IPS-NIHi11 (cell line): Measurements from ENCODE around the gene PSAPL1.

Experiments
- DNase-seq: peaks from one replicate; pipeline ENCODE4 v3.0.0; 2012; ENCODE audit warnings: mixed read lengths, low spot score

The PSAPL1 gene

DNA sequence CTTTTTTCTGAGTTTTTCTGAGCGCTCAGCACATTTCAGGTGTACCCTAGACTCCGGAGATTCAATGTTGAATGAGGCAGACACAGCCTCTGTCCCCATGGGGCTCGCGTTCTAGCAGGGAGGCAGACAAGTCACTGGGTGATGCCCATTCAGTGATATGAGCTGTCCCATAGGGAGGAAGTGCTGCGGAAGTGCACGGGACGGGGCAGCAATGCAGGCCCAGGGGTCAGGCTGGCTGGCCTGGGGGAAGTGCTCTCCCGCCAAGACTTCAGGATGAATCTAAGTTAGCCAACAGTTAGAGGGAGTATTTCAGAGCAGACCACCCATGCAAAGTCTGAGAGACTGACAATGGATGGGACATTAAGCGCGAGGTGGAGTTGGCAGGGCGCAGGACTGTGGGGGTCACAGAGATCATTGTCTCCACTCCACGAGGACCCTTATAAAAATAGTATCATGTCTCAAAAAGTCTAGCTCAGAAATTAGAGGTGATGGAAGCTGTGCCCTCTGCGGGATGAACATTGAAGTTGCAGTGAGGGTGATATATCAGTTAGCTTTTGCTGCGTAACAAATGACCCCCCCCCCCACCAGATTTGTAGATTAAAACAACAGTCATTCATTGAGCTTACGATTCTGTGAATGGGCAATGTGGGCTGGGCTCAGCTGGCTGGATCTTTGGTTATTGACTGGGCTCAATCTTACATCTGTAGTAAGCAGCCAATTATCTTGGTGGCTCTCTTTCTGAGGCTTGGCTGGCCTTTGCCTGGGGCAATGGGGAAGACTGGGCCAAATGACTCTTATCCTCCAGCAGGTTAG lies 16.4 kb downstream of the PSAPL1 start:
- DNase-seq = no peak

DNA sequence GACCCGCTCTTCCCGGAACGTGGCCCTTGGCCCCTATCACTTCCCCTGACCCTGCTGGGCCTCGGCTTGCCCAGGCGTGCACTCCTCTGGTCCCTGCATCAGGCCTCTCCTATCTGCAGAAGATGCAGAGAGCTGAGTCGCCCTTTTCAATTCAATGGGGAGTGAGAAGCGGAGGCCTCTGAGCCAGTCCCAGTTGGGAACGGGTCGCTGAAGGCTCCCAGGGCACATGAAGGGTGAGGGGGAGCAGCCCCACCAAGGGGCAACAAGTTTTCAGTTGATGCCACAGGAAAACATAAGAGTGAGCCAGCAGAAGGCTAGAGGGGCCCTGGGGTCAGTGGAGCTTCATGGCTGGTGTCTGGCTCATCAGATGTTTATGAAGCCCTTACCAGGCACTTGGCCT lies 17.1 kb downstream of the PSAPL1 start:
- DNase-seq = no peak

DNA sequence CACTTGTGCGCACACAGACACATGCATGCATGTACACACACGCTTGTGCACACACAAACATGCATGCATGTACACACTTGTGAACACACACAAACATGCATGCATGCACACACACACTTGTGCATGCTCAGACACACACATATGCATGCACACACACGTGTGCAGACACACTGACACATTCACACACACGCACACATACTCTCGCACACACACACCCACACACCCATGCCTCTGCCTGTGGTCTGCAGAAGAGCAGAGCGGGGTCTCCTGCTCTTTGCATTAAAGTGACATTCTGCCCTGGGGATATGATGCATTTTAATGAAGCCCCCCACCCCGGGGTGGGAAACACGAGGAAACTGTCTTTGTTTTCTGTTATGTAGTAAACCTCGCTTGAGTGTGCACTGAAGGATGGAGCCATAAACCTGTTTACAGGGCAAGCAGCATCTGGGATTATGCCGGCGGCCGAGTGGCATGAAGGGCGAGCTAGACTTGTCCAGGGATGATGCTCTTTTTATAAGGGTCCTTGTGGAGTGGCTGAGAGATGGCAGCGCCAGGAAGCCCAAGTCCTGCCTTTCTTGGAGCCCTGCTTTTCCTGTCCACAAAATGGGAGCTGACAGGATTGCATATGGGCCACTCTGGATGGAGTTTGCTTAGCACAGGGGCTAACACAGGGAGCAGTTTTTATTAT lies 17.8 kb downstream of the PSAPL1 start:
- no peak for DNase-seq

DNA sequence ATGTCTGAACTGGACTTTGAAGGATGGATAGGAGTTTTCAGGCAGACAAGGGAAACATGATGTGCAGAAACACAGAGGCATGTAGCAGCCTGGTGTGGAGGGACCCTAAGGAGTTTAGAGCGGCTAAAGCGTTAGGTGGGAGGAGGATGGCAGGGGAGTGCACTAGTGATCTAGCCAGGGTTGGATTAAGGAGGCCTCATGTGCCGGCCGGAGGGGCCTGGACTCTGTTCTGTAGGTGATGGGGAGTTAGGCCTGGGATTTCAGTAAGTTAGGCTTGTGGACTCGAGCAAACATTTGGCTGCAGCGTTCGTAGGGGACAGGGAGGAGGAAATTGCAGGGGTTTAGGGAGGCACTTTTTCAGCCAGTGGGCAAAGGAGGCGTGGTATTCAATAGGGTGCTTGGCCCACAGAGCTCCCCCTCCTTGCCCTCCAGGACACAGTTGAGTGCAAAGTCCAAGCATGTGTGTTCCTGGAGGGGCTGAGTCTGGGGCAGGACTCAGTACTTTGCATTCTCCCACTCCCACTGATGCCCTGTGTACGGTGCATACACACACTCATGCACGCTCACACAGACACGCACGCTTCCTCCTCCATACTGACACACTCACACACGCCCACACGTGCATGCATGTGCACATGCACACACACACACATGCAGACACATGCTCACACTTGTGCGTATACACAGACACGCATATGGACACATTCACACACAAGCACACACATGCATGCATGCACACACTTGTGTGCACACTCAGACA lies 18.6 kb downstream of the PSAPL1 start:
- no peak for DNase-seq

DNA sequence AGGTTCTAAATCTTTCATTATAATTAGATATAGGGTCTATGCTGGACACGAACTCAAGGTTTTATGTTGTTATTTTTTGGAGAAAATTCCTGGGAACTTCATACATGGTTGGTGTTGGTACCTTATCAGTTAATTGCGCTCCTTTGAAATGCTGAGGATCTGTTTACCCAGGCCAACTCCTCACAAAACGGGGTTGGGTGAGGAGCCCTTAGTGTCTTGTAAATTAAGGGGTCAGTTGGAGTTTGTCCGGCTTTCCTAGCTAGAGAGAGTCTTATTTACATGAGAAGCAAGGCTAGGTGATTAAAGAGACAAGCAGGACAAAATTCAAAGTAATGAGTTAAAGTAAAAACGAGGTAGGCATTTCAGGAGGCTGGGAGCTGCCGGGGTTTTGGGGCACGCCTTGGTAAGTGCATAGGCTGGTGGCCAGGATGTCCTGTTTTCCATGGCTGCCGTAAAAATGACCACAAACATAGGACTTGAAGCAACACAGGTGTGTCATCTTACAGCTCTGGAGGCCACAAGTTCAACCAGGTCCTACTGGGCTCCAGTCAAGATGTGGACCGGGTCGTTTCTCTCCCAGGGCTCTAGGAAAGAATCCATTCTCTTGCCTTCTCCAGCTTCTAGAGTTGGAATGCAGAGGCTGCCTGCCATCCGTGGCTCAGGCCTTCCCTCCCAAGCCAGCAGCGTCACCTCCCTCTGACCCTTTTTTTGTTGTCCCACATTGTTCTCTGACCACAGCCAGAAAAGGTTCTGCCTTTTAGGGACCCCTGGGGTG lies 19.8 kb downstream of the PSAPL1 start:
- no peak for DNase-seq

DNA sequence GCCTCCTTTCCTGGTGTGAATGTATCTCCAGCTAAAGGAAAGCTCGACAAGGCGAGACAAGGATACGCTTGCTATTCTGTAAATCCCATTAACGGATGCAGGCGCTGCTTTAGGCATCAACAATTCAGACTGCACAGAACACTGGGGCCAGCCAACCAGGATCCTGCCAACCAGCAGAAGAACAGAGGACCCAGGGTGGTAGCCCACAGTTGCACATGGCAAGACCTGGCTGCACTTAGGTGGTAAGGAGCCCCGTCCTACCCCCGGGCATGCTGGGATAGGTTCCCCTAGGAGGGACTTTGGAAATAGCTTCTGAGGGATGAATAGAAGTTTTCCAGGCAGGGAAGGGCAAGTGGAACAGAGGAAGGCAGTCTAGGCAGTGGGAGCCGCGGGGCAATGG lies 20.7 kb downstream of the PSAPL1 start:
- DNase-seq = no peak

DNA sequence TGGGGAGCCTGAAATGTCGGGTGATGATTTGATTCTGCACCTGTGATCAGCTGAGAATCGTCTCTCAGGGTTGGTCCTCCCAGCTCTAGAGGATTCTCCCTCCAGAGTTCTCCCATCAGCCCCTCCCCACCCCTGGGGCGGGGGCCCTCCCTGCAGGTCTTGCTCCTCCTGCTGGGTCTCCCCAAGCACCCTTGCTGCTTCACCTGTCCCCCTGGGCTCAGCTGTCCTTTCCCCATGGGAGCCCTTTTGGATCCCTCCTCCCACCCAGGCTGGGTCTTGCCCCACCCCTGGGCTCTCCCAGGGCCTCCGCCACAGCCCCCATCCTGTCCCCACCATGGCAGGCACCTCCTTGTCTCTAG lies 22.2 kb downstream of the PSAPL1 start:
- no peak for DNase-seq

DNA sequence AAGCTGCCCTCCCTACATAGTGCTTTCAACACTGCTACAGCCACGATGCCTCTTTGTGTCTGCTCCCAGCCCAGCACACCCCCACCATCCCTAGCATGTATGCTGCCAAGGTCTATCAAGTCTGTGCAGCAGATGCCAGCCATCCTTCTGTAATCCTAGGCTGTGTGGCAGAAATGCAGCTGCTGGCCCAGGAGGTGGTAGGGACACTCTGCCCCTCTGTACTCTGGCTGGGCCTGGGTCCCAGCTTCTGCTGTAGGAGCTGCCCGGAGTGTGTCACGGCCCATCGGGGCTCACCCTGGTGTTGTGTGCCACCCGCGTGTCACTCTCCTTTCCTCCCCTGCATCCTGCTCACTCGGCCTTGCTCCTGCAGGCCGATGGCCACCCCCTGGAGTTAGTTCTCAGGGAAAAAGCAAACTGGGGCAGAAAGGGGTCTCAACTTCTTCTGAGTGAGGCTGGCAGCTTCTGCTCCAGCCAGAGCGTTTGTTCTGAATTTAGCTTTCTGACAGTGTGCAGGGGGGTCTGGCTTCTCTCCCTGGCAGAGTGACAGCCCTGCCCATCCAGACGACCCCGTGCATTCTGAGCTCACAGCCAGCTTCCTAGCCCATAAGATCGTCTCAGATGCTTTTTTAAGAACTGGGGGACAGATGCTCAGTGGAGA lies 22.7 kb downstream of the PSAPL1 start:
- DNase-seq = no peak

DNA sequence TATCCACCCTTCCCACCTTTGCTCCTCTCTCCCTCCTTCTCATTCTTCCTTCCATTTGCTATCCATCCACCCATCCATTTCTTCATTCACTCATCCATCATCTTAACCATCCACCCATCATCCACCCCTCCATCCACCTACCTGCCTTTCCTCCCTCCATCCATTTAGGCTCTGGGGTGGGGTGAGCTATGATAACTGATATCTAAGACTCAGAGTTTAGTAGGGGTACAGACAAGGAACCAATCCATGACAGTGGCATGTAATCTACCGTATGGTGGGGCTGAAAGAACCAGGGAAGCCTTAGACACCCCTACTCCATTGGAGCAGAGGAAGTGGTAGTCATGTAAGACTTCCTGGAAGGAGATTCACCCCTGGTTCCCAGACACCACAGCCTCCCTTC lies 23.2 kb downstream of the PSAPL1 start:
- no peak for DNase-seq

DNA sequence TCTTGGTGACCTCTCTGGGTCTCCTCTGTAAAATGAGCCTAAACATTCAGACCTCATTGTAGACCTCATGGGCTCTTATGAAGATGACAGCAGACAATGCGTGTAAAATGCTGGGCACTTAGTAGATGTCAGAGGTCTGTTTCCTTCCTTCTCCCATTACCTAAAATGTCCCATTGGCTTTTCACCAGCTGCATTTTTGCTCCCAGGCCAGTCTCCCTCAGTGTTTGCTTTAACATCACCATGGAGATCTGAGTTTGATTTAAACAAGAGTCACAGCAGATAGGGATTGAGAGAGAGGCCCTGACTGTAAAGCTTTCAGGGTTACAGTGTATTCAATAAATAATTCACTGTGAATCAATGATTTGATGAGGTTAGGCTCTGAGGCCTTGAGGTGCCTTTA lies 24.3 kb downstream of the PSAPL1 start:
- DNase-seq = no peak

DNA sequence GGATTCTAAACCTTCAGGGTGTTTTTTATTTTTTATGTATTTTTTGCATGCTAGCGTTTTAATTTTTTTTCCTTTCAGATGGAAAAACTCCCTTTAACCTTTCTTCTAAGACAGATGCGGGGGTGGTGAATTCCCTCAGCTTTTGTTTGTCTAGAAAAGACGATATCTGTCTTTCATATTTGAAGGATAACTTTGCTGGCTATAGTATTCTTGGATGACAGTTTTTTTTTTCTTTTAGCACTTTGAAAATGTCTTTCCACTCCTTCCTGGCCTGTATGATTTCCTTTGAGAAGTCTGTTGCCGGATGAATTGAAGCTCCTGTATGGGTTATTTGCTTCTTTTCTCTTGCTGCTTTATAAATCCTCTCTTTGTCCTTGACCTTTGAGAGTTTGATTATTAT lies 26.6 kb downstream of the PSAPL1 start:
- DNase-seq = no peak

DNA sequence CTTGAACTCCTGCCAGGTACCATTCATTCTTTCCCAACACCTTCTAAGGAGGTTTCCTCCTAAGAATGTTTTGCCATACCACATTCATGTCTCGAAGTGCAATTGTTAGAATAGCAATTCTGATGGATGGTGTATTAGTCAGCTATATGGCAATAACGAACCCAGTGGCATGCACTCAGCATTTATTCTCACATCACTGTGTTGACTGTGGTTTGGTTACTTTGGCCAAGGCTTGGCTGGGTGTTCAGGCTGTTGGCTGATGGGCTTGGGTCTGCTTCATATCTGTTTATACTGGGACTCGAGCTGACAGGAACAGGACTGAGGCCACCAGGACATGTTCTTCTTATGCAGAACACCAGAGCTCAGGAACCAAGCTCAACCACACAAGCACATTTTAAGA lies 31.7 kb downstream of the PSAPL1 start:
- DNase-seq = no peak

DNA sequence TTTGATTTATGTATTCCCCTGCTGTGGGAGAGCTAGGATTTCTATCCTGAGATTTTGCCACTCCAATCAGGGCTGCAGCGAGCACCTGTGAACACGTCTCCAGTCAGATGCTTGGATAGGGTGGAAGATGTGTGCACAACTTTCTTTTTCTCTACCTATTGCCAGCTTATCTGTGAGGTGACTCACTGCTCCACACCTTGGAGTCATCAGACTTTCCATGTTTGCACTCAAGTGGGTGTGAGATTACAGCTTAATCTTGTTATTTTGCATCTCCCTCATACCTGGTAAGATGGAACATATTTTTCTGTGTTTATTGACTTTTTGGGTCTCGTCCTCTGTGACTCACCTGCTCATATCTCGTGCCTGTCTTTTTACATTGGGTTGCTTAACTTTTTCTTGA lies 32.2 kb downstream of the PSAPL1 start:
- no peak for DNase-seq

DNA sequence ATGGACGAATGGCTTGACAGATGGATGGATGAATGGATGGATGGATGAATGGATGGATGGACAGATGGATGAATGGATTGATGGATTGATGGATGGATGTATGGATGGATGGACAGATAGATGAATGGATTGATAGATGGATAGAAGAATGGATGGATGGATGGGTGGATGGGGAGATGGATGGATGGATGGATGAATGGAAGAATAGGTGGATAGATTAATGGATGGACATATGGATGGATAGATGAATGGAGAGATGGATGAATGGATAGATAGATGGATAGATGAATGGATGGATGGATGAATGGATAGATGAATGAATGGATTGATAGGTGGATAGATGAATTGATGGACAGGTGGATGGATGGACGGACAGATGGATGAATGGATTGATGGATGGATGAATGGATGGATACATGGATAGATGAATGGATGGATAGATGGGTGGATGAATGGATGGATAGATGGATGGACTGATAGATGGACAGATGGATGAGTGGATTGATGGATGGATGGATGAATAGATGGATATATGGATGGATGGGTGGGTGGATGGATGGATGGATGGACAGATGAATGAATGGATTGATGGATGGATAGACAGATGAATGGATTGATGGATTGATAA lies 33.9 kb downstream of the PSAPL1 start:
- DNase-seq = no peak

DNA sequence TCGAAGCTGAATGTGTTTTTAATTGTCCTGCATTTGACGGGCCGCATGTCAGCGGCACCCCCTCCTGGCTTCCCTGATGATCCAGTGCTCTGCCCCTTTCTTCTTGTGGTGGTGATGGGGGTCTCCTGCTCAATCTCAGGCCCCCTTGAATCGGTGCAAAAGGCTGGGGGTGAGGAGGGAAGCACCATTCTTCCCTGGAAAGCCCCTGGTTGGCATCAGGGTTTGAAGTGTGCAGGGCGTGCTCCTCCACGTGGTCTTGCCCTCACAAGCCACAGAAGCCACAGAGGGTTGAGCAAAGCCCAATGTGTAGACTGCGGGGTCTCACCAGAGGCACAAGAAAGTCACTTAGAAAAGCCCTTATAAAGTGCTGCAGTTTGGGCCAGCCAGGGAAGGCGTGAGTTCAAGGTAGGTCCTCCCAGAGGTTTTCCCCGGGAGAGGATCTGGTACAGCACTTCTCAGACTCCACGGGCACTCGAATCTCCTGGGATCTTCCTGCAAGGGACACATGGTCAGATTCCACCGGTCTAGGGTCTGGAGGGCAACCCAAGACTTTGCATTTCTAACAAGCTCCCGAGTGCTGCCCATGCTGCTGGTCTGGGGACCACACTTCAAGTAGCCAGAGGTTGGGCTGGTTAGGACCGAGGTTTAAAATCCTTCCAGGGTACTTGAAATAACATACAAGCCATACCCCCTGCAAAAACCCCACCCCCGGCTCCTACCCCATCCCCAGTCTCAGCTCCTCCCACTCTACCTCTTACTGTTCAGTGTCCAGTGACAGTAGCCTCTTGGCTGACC lies 35.1 kb downstream of the PSAPL1 start:
- no peak for DNase-seq

DNA sequence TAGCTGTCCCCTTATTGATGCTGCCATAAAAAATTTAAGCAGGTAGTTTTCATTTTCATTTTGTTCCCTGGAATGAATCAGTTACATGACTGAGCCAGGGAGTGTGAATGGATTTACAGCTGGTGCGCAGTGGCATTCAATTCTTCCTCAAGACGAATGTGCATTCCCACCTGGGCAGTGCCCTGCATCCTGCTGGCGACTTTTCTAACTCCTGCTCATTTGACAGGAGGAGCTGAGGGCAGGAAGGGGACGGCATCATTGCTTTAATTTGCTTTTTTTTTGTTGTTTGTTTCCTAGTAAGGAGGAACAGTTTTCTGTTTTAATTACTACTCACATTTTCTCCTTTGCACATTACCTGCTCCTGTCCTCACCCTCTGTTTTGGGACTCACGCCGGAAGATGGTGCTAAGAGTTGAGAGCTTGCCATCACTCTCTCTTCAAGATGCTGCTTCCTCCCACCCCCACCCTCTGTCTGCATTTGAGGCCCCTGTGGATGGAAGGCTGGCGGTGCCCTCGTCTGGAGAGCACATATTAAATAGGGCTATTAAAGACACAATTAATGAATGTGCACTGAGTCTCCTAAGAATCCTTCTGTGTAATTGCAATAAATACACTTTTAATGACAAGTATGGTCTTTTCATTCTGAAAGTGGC lies 35.8 kb downstream of the PSAPL1 start:
- DNase-seq = no peak

DNA sequence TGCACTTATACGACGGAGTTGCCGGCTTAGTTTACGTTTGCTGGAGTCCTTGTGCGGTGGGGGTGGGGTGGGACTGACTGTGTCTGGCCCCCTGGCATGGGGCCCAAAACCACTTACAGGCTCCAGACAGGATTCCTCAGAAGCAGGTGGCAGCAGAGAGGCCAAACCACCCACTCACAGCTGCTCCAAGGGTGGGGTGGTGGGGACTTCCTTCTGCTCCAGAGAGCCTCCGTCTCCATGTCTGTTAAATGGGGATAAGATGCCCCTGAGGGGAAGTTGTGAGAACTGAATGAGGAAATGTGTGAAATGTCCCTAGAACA lies 36.7 kb downstream of the PSAPL1 start:
- no peak for DNase-seq

DNA sequence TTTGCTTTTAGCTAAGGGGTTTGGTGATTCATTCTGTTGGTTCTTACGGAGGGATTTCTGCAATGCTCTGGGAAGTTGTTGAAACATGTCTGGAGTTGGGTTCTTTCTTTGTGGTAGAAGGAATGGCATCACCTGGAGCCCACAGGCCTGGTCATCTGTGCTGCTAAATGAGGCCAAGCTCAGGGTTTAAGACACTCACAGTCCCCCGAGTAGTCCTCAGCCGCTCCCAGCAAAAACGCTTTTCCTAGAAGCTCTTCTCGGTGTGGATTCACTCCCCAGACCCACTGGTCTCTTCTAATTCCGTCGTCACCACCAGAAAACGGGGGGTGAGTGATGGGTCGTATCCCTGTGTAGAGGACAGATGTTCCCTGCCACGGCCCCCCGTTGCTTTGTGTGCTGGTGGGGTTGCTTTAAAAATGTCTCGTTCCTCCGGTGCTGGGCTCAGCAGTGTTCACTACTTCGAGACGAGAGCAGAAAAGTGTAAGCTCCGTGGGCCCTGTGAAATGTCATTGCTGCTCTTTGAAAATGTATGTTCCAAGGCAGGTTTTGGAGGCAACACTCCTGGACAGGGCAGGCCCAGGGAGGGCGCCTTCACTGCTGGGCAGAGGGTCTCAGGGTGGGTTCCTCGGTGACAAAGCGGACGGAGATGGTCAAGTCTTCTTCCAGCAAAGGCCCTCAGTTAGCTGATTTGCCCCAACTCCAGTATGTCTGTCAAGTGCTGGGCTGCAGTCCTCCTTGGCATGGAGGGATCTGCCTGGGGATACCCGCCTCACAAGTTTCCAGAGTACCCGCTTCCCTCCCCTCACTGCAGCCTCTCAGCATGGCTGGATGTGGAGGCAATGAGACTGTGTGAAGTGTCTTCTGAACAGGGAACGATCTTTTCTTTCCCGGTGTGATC lies 37.3 kb downstream of the PSAPL1 start:
- DNase-seq = no peak
